Medulla oblongata (tissue), 1 donor: ENCODE results near the gene TMEM50B.
"Not testable (repeated sequence)": the region's sequence is repeated elsewhere in the genome, so short reads cannot be mapped to it uniquely, and the experiment has no call there.

Experiments
- DNase-seq: peaks from one replicate; pipeline ENCODE4 v3.0.0-alpha.2; 2015; ENCODE audit errors: extremely low spot score

The TMEM50B gene

GRCh38 chr21:33478182-33478581, 1.6 kb downstream of the TMEM50B start:
- DNase-seq, result no peak

- no peak for DNase-seq
Measured at GRCh38 chr21:33477066-33477465, 2.7 kb downstream of the TMEM50B start.

- DNase-seq, result no peak
Measured at GRCh38 chr21:33473344-33473743, 6.4 kb downstream of the TMEM50B start.

DNA sequence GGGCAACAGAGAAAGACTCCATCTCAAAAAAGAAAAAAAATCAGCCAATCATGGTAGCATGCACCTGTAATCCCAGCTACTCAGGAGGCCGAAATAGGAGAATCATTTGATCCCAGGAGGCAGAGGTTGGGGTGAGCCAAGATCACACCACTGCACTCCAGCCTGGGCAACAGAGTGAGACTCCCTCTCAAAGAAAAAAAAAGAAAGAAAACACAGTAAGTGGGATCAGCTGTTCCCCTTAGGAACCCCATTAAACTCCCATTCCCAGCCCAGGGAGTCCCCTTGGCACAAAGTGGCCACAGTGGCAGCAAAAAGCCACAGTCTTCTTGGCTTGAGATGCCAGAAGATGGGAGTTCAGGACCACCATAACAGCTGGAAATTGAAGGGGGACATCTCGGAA, 9.1 kb downstream of the TMEM50B start:
- no peak for DNase-seq

- DNase-seq, result not testable (repeated sequence)
Measured at GRCh38 chr21:33469183-33469582, 10.6 kb downstream of the TMEM50B start.

DNA sequence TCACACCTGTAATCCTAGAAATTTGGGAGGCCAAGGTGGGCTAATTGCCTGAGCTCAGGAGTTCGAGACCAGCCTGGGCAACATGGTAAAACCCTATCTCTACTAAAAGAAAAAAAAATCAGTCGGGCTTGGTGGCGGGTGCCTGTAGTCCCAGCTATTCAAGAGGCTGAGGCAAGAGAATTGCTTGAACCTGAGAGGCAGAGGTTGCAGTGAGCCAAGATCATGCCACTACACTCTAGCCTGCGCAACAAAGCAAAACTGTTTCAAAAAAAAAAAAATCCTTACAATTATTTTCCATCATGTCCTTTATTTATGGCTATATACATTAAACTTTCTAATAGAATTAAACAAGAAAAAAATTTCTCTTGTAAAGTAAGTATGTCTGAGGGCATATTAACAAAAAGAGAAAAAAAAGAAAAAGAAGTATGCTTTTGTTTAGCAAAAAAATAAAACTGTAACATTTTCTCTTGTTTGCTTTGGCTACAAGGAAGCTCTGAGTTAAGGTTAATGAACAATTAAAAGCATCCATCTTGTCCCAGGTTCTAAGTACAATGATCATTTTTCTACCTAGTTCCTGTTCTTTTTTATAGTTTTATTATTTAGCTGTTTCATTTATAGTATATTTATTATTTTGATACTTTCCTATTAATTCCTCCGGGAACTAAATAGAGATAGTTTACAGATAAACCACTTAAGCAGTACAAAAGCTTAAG, 18.1 kb downstream of the TMEM50B start:
- no peak for DNase-seq

DNA sequence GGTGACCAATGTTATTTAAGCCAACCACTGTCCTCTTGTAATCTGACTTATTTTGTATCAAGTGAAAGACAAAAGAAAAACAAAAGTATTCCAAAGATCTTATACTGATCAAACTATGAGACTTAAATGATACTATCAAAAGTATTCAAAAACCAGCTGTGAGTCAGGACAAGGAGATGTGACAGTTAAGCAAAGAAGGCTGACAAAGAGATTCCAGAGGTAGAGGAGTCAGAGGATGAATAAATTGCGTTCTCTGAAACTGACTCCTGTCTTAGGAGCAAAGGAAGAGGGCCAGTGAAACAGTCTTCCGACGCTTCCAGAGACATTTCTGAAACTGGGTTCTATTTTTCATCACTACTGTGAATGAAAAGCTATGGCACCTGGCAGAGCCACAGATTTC, 20.9 kb downstream of the TMEM50B start:
- no peak for DNase-seq

DNA sequence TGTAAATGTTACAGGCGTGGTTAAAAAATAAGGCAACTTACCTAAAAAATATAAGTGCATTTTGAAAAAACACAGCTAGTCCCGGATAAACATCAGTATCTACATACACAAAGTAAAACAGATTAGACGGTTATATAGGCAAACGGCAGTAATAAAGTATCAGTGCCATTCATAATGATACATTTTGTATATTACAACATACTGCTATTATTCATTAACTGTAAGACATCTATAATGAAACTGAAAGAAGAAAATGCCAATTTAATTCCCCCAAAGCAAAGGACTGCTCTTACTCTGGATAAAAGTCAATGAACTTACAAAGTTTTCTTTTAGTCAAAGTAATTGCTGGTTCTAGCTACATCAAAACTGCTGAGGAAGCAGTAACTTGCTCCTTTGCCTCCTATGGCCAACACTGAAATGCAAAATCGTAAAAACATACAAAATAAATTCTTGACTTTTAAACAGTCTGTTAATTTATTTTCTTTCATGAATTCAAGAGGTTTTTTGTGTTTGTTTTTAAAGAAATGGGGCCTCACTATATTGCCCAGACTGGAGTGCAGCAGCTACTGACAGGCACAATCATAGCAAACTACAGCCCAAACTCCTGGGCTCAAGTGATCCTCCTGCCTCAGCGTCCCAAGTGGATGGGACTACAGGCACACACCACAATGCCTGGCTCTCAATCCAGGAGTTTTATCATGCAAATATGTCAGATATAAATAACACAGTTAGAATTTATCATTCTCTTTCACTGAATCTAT, 23.9 kb downstream of the TMEM50B start:
- no peak for DNase-seq

GRCh38 chr21:33452362-33452761, 27.4 kb downstream of the TMEM50B start:
- no peak for DNase-seq

GRCh38 chr21:33451634-33452071, 28.1 kb downstream of the TMEM50B start:
- no peak for DNase-seq

DNA sequence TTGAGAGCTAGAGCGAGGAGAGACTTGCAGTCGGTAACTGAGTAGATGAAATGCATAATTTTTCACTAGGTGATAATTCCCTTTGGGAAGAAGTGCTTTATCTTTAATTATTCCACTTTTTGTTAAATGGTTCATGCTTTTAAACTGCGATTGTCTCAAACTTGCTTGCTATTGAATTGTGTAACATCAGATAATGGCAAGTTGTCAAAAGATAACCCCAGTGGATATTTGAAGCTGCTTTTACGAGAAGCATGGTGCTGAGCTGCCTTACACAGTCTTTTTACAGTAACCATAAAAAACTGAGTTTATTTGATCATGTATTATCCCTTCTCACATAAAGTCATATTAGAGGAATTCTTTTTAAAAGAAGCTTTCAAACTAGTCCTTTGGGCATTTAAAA, 30.2 kb downstream of the TMEM50B start:
- no peak for DNase-seq

GRCh38 chr21:33446620-33447019, 33.2 kb downstream of the TMEM50B start:
- DNase-seq, result not testable (repeated sequence)

DNA sequence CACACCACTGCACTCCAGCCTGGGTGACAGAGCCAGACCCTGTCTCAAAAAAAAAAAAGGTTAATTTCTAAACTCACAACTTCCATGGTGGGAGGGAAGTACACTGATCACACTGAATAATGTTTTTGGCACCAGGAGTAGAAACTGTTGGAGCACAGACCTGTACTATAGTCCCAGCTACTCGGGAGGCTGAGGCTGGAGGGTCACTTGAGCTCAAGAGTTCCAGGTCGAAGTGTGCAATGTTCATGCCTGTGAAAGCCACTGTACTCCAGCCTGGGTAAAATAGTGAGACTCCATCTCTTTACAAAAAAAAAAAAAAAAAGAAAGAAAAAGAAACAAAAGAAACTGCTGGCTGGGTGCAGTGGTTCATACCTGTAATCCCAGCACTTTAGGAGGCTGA, 35.3 kb downstream of the TMEM50B start:
- DNase-seq, result no peak

- no peak for DNase-seq
Measured at GRCh38 chr21:33443194-33443593, 36.6 kb downstream of the TMEM50B start.

- no peak for DNase-seq
Measured at GRCh38 chr21:33441489-33442477, 38.0 kb downstream of the TMEM50B start.

DNA sequence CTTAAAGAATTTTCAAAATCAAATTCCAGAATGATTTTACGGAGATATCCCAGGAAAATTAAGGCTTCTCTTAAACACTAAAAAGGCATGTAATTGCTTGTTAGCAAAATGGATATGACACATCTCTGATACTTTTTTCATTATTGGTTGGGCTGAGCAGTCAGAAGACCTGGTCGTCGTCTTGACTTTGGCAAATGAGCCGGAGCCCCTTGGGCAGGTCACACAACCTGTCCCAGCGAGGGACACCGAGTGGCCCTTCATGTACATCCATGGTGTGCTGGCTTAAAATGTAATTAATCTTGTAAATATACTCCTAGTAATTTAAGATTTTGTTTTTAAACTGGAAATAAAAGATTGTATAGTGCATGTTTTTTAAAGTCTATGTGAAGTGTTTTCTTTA, 42.6 kb downstream of the TMEM50B start:
- DNase-seq, result no peak

DNA sequence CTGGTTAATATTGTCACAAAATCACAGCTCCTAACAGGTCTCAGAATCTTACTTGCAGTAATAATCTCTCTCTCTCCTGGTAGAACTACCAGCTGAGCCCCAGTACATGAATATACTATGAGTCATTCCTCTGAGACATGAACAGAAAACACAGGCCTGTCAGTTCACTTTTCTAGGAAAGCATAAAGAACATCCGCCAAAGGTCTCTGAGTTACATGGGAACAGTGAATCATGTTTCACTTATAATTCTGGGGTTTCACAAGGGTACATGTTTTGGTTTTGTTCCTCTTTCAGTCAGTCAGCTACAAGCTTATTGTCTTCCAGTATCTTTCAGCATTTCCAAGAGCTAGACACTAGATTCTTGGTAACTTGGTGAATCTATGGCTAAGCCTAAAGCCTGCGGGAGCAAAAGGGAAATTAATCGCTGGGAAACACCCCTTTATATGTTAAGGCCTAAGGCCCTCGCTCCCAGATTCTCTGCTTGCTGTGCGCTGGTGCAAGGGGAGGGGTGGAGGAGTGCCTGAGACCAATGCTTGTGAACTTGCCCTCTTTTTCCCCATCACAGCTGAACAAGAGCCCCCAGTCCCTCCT, 44.9 kb downstream of the TMEM50B start:
- peak; percentile 37 for DNase-seq

GRCh38 chr21:33433425-33434114, 46.2 kb downstream of the TMEM50B start:
- DNase-seq, result peak; percentile 72

GRCh38 chr21:33433001-33433400, 46.8 kb downstream of the TMEM50B start:
- DNase-seq, result no peak

- DNase-seq, result no peak
Measured at GRCh38 chr21:33432496-33432895, 47.3 kb downstream of the TMEM50B start.

DNA sequence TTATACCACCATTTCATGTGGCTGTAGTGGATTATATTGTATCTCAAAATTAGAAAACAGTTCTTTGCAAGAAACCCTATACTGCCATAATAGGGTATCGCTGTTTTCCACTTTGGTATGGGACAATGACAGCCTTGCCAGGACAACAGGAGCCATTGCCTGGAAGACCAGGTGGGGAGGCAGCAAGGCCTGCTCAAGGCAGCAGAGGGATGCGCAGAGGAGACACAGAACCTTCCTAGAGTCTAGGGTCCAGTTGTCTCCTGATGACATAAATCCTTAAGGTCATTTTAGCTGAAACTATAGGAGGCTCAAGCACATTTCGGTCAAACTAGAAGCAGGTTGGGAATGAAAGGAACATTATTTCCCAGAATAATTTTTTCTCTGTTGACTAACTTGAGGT, 48.9 kb downstream of the TMEM50B start:
- DNase-seq, result no peak
